Caki2 (cell line): ENCODE measurements around the gene FRMD4A. TPM values are rescaled to one million over a fixed set of nuclear protein-coding genes. Genes with fewer than 3 reads are reported as not detected.
"Not testable (repeated sequence)": the region's sequence is repeated elsewhere in the genome, so short reads cannot be mapped to it uniquely, and the experiment has no call there.

Source experiments
- DNase-seq: peaks from one replicate; pipeline ENCODE4 v3.0.0-alpha.2; 2015; ENCODE audit warnings: low read depth
- in situ Hi-C: cut with HindIII; loops from 2 replicates; pipeline ENCODE4 v1.10.0; 2016; ENCODE audit warnings: low sequenced_read_pairs, low pct_unique_long_range_greater_than_20kb, mixed read lengths
- total RNA-seq: library from RNA; depleted of rRNA; stranded (reverse); fragments of >200 nt; shearing (Covaris generic); gene quantifications from 2 replicates; pipeline ENCODE4 v1.2.3, GENCODE V29; 2014; ENCODE audit warnings: low replicate concordance

FRMD4A gene
- total RNA-seq, 1 experiment from 2014 or later = 3.8 TPM

- DNase-seq = no peak
- in situ Hi-C loops = no loop called here
These were observed 528.8 kb downstream of the FRMD4A start for GRCh38 chr10:13801907-13802288.

GRCh38 chr10:13801156-13801906, 529.4 kb downstream of the FRMD4A start:
- in situ Hi-C loops = no loop called here
- no peak for DNase-seq

- in situ Hi-C loops = no loop called here
- DNase-seq = no peak
These were observed 533.6 kb downstream of the FRMD4A start for GRCh38 chr10:13797164-13797563.

- in situ Hi-C loops = no loop called here
These were observed 534.8 kb downstream of the FRMD4A start for GRCh38 chr10:13795653-13796555.

GRCh38 chr10:13794992-13795612, 535.6 kb downstream of the FRMD4A start:
- in situ Hi-C loops = no loop called here

More at GRCh38 chr10:13795653-13796555, 534.8 kb downstream of the FRMD4A start:
- no peak for DNase-seq

GRCh38 chr10:13792006-13792405, 538.7 kb downstream of the FRMD4A start:
- DNase-seq = peak; percentile 31
- in situ Hi-C loops = no loop called here

More at GRCh38 chr10:13794992-13795612, 535.6 kb downstream of the FRMD4A start:
- no peak for DNase-seq

- DNase-seq = no peak
- in situ Hi-C loops = no loop called here
These were observed 539.2 kb downstream of the FRMD4A start for GRCh38 chr10:13791483-13791882.

GRCh38 chr10:13790196-13790595, 540.5 kb downstream of the FRMD4A start:
- no peak for DNase-seq
- in situ Hi-C loops = no loop called here

GRCh38 chr10:13789448-13789829, 541.3 kb downstream of the FRMD4A start:
- no peak for DNase-seq
- in situ Hi-C loops = no loop called here

GRCh38 chr10:13788711-13789447, 541.8 kb downstream of the FRMD4A start:
- in situ Hi-C loops = no loop called here
- DNase-seq = no peak

- in situ Hi-C loops = no loop called here
- no peak for DNase-seq
These were observed 542.5 kb downstream of the FRMD4A start for GRCh38 chr10:13788320-13788600.

GRCh38 chr10:13787015-13787421, 543.7 kb downstream of the FRMD4A start:
- peak; percentile 81 for DNase-seq
- in situ Hi-C loops = no loop called here

GRCh38 chr10:13784067-13784466, 546.7 kb downstream of the FRMD4A start:
- in situ Hi-C loops = no loop called here
- peak; percentile 57 for DNase-seq

- in situ Hi-C loops = no loop called here
These were observed 551.0 kb downstream of the FRMD4A start for GRCh38 chr10:13779748-13780147.

GRCh38 chr10:13778693-13778960, 552.1 kb downstream of the FRMD4A start:
- in situ Hi-C loops, DNase-seq: not testable (repeated sequence)

More at GRCh38 chr10:13779748-13780147, 551.0 kb downstream of the FRMD4A start:
- DNase-seq = no peak

GRCh38 chr10:13776861-13777311, 553.8 kb downstream of the FRMD4A start:
- in situ Hi-C loops = no loop called here
- peak; percentile 78 for DNase-seq

- in situ Hi-C loops = no loop called here
- DNase-seq = peak; percentile 35
These were observed 554.6 kb downstream of the FRMD4A start for GRCh38 chr10:13775786-13776775.
